Neural cell (in vitro differentiated cells): ENCODE results near the gene MAP6.

Experiments used
- RAD21 ChIP-seq: fragments of 450-650 bp; conservative IDR thresholded peaks from 2 replicates; pipeline ENCODE4 v1.6.1; 2014; ENCODE audit warnings: antibody characterized with exemption, mild to moderate bottlenecking, moderate library complexity
- SMC3 ChIP-seq: fragments of 450-650 bp; conservative IDR thresholded peaks from 2 replicates; pipeline ENCODE4 v1.6.1; 2014; ENCODE audit warnings: antibody characterized with exemption, mild to moderate bottlenecking, moderate library complexity; ENCODE audit not compliant: poor library complexity
- TF ChIP-seq, protein P1 (sequence below): fragments of 450-650 bp; IDR thresholded peaks from 2 replicates; pipeline ENCODE4 v1.5.1; 2014; ENCODE audit warnings: antibody characterized with exemption, mild to moderate bottlenecking, moderate library complexity; ENCODE audit not compliant: poor library complexity, severe bottlenecking

DNA sequence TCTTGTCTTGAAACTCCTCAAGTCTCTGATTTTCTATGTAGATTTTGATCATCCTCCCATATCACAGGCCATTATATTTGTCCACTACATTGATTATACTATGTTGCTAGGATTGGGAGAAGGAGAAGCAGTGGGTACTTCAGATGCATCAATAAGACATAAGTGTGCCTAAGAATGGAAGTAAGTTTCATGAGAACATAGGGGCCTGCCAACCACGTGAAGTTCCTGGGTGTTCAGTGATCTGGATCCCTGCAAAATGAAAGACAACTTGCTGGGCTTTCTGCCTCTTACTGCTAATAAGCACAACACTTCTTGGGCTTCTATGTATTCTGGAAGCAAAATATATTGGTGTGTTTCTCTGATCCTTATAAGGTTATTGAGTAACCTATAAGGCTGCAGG lies 89.0 kb downstream of the MAP6 start:
- TF ChIP-seq, protein P1, sequence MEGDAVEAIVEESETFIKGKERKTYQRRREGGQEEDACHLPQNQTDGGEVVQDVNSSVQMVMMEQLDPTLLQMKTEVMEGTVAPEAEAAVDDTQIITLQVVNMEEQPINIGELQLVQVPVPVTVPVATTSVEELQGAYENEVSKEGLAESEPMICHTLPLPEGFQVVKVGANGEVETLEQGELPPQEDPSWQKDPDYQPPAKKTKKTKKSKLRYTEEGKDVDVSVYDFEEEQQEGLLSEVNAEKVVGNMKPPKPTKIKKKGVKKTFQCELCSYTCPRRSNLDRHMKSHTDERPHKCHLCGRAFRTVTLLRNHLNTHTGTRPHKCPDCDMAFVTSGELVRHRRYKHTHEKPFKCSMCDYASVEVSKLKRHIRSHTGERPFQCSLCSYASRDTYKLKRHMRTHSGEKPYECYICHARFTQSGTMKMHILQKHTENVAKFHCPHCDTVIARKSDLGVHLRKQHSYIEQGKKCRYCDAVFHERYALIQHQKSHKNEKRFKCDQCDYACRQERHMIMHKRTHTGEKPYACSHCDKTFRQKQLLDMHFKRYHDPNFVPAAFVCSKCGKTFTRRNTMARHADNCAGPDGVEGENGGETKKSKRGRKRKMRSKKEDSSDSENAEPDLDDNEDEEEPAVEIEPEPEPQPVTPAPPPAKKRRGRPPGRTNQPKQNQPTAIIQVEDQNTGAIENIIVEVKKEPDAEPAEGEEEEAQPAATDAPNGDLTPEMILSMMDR = no peak
- no peak for TF ChIP-seq RAD21
- TF ChIP-seq SMC3 = no peak
